Astrocyte (in vitro differentiated cells and primary cell): ENCODE results near the gene CDC14B.

Experiments used
- CTCF ChIP-seq: IDR thresholded peaks from 2 replicates; pipeline ENCODE4 v1.5.1; 2011; ENCODE audit warnings: low read depth, mild to moderate bottlenecking, inconsistent platforms, low read length, moderate library complexity; ENCODE audit not compliant: insufficient read depth
- EZH2 ChIP-seq: IDR thresholded peaks from 2 replicates; pipeline ENCODE4 v1.6.1; 2012; ENCODE audit warnings: mild to moderate bottlenecking, low read length, inconsistent platforms; ENCODE audit not compliant: insufficient read depth

DNA sequence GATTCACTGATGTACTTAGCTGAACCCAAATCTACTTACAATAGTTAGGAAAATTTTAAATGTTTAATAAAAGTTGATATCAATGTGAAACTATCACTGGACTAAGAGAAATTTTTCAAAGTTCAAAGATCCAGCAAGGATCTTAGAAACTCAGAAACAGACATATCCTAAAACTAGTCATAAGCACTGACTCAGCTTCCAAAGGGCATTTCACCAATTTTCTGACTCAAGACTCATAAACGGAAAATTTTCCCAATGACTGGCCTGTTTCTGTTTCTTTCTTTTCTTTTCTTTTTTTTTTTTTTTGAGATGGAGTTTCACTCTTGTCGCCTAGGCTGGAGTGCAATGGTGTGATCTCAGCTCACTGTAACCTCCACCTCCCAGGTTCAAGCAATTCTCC lies 66.6 kb downstream of the CDC14B start:
- TF ChIP-seq CTCF (no peak), EZH2 (no peak)
